ENCODE data around the gene MVB12B.

Gene MVB12B

DNA sequence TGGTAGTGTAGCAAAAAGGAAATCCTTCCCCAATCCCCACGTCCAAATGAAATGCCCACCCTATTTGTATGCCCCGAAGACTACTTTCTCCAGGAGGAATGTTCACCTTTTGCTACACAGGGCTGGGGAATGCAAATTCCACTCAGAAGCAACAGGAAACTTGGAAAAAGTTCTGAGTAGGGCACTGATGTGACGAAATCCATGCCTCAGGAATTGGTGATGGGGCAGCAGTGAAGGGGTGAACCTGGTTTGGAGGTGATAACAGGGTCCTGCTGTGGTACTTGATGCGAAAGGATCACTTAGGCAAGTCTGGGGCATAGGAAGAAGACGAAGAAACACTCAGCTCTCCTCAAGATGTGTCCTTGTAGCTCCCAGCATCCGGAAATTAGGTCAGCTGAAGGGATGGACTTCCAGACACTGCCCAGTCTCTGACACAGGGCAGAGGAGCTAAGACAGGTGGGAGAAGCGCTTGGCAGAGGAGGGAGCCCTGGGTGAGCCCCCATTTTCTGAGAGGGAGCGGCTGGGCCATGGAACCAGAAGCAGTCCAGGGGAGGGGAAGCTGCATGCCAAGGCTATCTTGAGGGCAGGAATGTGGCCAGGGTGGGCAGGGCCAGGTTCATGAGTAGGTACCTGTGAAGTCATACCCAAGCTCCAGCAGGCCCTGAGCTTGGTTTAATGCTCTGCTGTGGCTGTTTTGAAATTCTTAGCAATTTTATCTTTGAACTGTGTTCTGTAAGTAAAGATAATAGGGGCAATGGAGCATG is 22.2 kb upstream of the MVB12B start:
- DNase-seq = no peak

DNA sequence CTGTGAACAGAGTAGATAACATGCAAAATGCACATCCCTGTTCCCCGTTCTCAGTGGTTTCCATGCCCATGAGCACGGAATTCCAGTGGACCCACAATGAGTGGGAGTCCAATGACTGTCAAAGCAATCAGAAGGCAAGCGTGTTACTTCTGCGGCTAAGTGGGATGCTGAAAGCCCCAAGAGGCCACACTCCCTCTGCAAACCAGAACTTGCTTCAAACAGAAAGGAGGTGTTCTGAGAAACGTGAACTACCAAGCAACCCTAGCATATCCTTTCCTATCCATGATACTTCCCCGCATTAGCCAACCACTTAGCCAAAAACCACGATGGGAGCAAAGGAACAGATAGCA is 21.7 kb upstream of the MVB12B start:
- DNase-seq = no peak

- no peak for DNase-seq
Measured at GRCh38 chr9:126306071-126306647, 20.5 kb upstream of the MVB12B start.

GRCh38 chr9:126307322-126308061 is 19.1 kb upstream of the MVB12B start:
- DNase-seq = no peak

- no peak for DNase-seq
Measured at GRCh38 chr9:126309427-126310189, 17.0 kb upstream of the MVB12B start.

DNA sequence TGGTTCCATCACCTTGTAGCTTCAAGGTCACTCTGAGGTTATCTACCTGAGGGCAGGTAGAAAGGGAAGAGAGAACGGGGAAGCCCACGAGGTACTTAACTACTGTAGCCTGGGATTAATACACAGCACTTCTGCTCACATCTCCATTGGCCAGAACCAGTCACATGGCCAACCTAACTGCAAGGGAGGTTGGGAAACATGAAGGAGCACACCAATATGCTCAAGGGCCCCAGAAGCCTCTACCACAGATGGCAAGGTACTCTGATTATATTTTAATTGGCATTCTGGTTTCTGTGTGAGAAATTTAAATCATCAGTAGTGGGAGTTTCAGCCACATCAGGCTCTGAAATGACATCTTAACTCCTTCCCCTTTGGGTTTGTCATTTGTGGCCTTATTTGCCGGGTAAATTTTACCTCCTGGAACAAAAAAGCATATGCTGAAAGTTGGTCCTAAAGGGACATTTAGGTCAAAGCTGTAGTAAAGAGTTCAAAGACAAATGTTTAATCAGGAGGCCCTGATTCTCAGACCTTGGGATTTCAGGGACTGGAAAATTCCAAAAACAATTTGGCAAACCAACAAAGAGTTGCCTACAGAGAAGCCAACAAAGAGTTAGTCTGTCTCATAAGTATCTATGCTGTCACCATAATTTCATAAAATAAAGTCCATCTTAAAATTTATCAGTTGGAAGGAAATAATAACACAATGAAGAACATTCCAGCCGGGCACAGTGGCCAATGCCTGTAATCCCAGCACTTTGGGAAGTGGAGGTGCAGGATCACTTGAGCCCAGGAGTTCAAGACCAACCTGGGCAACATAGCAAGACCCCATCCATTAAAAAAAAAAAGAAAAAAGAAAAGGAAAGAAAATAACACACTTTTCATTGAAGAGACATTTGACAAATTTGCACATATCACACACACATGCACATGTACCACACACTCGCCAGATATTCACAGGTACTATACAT is 13.8 kb upstream of the MVB12B start:
- no peak for DNase-seq

- DNase-seq = no peak
Measured at GRCh38 chr9:126316085-126316655, 10.5 kb upstream of the MVB12B start.

- peak; percentile 37 to 46 for DNase-seq
Measured at GRCh38 chr9:126317513-126317912, 9.1 kb upstream of the MVB12B start.

- no peak for DNase-seq
Measured at GRCh38 chr9:126318858-126319257, 7.8 kb upstream of the MVB12B start.

GRCh38 chr9:126319671-126320070 is 7.0 kb upstream of the MVB12B start:
- no peak for DNase-seq

- DNase-seq = no peak
Measured at GRCh38 chr9:126320158-126320922, 6.3 kb upstream of the MVB12B start.

DNA sequence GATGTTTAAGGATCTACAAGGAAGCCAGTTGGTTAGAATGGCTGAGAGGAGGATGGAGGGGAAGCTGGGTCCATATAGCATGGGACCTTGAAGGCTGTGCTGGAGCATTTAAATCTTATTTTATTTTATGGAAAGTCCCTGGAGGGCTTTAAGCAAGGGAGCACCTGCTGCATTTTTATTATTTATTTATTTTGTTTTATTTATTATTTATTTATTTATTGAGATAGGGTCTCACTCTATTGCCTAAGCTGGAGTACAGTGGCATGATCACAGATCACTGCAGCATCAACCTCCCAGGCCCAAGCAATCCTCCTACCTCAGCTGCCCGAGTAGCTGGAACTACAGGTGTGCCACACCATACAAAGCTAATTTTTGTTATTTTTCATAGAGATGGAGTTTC is 4.9 kb upstream of the MVB12B start:
- no peak for DNase-seq

DNA sequence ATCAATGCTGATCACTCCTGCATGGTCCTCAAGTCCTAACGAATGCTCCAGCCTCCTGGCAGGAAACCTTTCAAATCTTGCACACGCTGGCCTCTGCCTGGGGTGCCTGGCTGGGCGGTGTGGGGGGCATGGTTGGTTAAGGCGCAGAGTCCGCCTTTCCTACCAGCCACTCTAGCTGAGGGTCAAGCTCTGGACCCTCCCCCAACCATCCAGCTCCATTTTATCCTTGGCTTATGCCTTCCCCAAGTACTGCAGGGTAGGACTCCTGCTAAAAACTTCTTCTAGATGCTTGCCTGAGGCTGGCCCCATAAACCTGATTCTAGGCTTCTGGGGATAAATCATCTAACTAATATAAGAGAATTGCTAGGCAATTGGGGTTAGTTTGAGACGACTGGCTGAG is 808 bp upstream of the MVB12B start:
- DNase-seq = no peak

- peak in 1 of 2 donors; percentile 10 for DNase-seq
Measured at GRCh38 chr9:126327006-126327713, 531 bp downstream of the MVB12B start.

DNA sequence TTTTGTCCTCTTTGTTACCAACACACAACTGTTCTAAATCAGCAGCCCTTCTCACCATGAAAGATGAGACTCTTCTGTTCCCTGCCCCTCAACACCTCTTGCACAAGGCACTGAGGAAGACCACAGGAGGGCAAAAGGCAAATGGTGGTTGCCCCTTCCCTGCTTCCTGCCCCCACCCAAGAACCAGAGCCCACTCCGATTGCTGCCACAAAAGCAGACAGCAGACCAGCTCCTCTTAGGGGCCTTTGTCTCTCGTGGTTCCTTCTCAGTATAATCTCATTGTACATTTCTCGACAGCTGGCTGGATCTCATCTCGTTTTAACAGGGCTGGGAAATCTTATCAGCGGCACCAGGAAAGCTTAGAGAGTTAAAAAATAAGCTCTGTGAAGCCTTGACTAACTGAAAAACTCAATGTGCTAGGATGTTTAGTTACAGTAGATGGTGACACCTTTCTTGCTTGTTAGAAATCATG is 1.1 kb downstream of the MVB12B start:
- no peak for DNase-seq

DNA sequence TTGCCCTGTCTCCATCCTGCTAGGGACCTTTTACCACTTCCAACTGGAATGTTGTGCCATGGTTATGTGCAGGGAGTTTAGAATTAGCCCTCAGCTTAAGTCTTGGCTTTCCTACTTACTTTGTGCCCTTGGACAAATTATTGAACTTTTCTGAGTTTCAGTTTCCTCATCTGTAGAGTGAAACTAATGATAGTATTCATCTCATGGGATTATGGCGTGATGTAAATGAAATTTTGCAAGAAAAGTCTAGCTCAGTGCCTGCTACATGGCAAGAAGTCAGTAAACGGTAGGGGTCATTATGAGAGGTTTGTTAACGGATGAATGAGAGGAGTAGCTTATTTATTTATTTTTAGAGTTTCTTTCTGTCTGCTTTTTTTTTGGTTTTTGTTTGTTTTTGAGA is 1.8 kb downstream of the MVB12B start:
- DNase-seq = no peak

DNA sequence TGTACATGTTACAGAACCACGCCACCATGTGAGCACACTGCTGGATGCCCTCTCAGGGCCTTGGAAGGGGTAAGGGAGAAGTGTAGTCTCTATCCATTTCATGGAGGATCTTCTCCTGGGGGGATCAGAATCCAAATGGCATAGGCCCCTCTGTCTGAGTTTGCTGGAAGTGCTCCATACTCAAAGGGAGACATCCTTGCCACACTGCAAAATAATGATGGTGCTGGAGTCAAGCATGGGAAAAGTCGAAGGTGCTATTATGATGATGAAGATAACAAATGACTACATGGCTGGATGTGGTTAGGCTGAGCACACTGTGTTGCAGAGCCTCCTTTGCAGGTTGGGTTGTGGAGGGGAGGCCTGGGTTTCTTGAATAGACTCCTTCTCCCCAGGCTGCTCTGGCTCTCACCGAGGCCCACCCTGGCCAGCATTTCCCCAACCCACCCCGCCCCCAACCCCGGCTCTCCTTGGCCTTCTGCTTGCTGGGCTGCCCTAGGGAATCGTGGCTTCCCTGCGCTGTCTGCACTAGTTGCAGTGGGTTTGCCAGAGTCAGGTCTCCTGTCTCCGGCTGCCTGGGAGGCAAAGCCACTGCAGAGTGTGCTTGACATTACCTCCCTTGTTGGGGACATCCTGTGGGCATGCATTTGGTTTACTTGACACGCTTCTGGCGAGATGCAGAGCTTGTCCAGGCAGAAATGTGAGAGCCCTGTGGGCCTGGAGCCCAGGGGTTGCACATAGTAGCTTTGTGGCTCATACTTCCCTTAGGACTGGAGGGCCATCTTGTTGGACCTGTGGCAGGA is 3.0 kb downstream of the MVB12B start:
- DNase-seq = no peak

GRCh38 chr9:126330536-126330935 is 3.9 kb downstream of the MVB12B start:
- DNase-seq = no peak

Measured in inflammatory macrophage (primary cell).